GM21528 (cell line): ENCODE data around the gene GAPT.
"Not testable (repeated sequence)": the region's sequence is repeated elsewhere in the genome, so short reads cannot be mapped to it uniquely, and the experiment has no call there.

Source experiments
- ATAC-seq: cut with Tn5 transposase; IDR thresholded peaks from one replicate; pipeline ENCODE4 v1.9.1; 2021; ENCODE audit warnings: mild to moderate bottlenecking, moderate library complexity; ENCODE audit not compliant: unreplicated experiment, low FRiP score

Gene GAPT

GRCh38 chr5:58503390-58504046 lies 12.3 kb downstream of the GAPT start:
- ATAC-seq = no peak

- no peak for ATAC-seq
Measured at GRCh38 chr5:58504766-58505165, 13.5 kb downstream of the GAPT start.

GRCh38 chr5:58505502-58505901 lies 14.3 kb downstream of the GAPT start:
- no peak for ATAC-seq

- ATAC-seq = peak; percentile 90
Measured at GRCh38 chr5:58505971-58506640, 14.9 kb downstream of the GAPT start.

- no peak for ATAC-seq
Measured at GRCh38 chr5:58507715-58508114, 16.5 kb downstream of the GAPT start.

- no peak for ATAC-seq
Measured at GRCh38 chr5:58517198-58517597, 26.0 kb downstream of the GAPT start.

GRCh38 chr5:58523956-58524355 lies 32.7 kb downstream of the GAPT start:
- ATAC-seq = no peak

GRCh38 chr5:58524571-58524970 lies 33.3 kb downstream of the GAPT start:
- ATAC-seq = no peak

GRCh38 chr5:58530942-58531490 lies 39.8 kb downstream of the GAPT start:
- ATAC-seq = no peak

GRCh38 chr5:58541935-58542334 lies 50.7 kb downstream of the GAPT start:
- not testable (repeated sequence) for ATAC-seq

- no peak for ATAC-seq
Measured at GRCh38 chr5:58542709-58543108, 51.5 kb downstream of the GAPT start.

GRCh38 chr5:58543723-58544122 lies 52.5 kb downstream of the GAPT start:
- no peak for ATAC-seq

- ATAC-seq = no peak
Measured at GRCh38 chr5:58544195-58544594, 53.0 kb downstream of the GAPT start.

- ATAC-seq = no peak
Measured at GRCh38 chr5:58544926-58545325, 53.7 kb downstream of the GAPT start.

GRCh38 chr5:58545912-58546311 lies 54.7 kb downstream of the GAPT start:
- peak; percentile 98 for ATAC-seq
